K562 (cell line): ENCODE results near the gene RHOC. TPM values are rescaled to one million over a fixed set of nuclear protein-coding genes. Genes with fewer than 3 reads are reported as not detected.

ENCODE experiments used
- ADNP ChIP-seq: fragments of 200-800 bp; sonication (Bioruptor generic); IDR thresholded peaks from 2 replicates; pipeline ENCODE4 v1.6.1; 2016; ENCODE audit warnings: missing genetic modification characterization, missing compliant biosample characterization
- ARID3A ChIP-seq: IDR thresholded peaks from 2 replicates; pipeline ENCODE4 v1.6.1; 2012; ENCODE audit warnings: low read depth, low read length, improper control_type of control experiment, borderline replicate concordance
- ASH1L ChIP-seq: fragments of 450-650 bp; IDR thresholded peaks from 2 replicates; pipeline ENCODE4 v1.6.1; 2018; ENCODE audit warnings: borderline replicate concordance, mild to moderate bottlenecking, low read depth; ENCODE audit not compliant: partially characterized antibody
- ATF2 ChIP-seq: sonication (generic); formaldehyde crosslinking; IDR thresholded peaks from 2 replicates; pipeline ENCODE4 v1.8.1; 2022; ENCODE audit warnings: missing genetic modification reagents
- E2F8 ChIP-seq: fragments of 450-650 bp; IDR thresholded peaks from 2 replicates; pipeline ENCODE4 v1.7.1; 2018; ENCODE audit warnings: mild to moderate bottlenecking, low read depth; ENCODE audit not compliant: partially characterized antibody
- GTF3C2 ChIP-seq: IDR thresholded peaks from 3 replicates; pipeline ENCODE4 v1.6.1; 2011; ENCODE audit warnings: borderline replicate concordance, mild to moderate bottlenecking, moderate library complexity; ENCODE audit not compliant: insufficient read length; ENCODE audit errors: extremely low read depth
- HMBOX1 ChIP-seq: sonication (generic); IDR thresholded peaks from 2 replicates; pipeline ENCODE4 v1.6.1; 2016
- MEF2D ChIP-seq: conservative IDR thresholded peaks from 2 replicates; pipeline ENCODE4 v1.6.1; 2016; ENCODE audit warnings: low read depth, missing genetic modification characterization, missing compliant biosample characterization
- NEUROD1 ChIP-seq: fragments of 150-350 bp; IDR thresholded peaks from 2 replicates; pipeline ENCODE4 v1.6.1; 2014; ENCODE audit warnings: borderline replicate concordance, low read length, low read depth; ENCODE audit not compliant: partially characterized antibody
- PCBP1 ChIP-seq: fragments of 200-400 bp; formaldehyde crosslinking; IDR thresholded peaks from 2 replicates; pipeline ENCODE4 v1.6.1; 2018; ENCODE audit warnings: mild to moderate bottlenecking, low read depth, low read length; ENCODE audit not compliant: poor library complexity, severe bottlenecking
- SP1 ChIP-seq: sonication (generic); formaldehyde crosslinking; IDR thresholded peaks from 2 replicates; pipeline ENCODE4 v1.8.1; 2022; ENCODE audit warnings: mild to moderate bottlenecking, missing genetic modification reagents
- ZNF445 ChIP-seq: fragments of 250-450 bp; sonication (Bioruptor Pico); IDR thresholded peaks from 2 replicates; pipeline ENCODE4 v1.4.0; 2020; ENCODE audit warnings: low read depth, mild to moderate bottlenecking, moderate library complexity
- polyA plus RNA-seq, 8 experiments: library from polyadenylated mRNA; depleted of rRNA in 4 of 8; stranded (reverse) in 5 of 8; unstranded in 3 of 8; fragments of >200 nt; fragmentation: Nextera tagmentation in 2 of 8; fragmentation: Illumina TruSeq in 1 of 8; extraction: Ambion mirVana in 2 of 8; extraction: Trizol in 1 of 8; gene quantifications; 2 replicates each; pipeline versions ENCODE4 v1.2.1 to v1.2.3, GENCODE V29; 2011 to 2014; ENCODE audit warnings: inconsistent platforms in 1 of 8, missing spikeins in 1 of 8
- total RNA-seq, 7 experiments: library from RNA; depleted of rRNA in 6 of 7; stranded (reverse); fragments of >200 nt in 6 of 7; fragmentation: Illumina TruSeq in 2 of 7; extraction: Trizol in 2 of 7; gene quantifications; 2 replicates each; pipeline versions ENCODE4 v1.2.1 to v1.2.3, GENCODE V29; 2011 to 2021; ENCODE audit warnings: low replicate concordance in 1 of 7

The RHOC gene
- total and polyA plus RNA-seq, 9 of the 15 experiments (the other 6 are each of a cell fraction or from before 2014, with no cell fraction given), result 35.2 to 364 (median 204) TPM

- no peak for TF ChIP-seq HMBOX1
- TF ChIP-seq NEUROD1, result peak; percentile 36
- no peak for TF ChIP-seq ZNF445
- no peak for TF ChIP-seq MEF2D (tag)
- no peak for TF ChIP-seq ATF2 (CRISPR knock-in tag)
- TF ChIP-seq ARID3A, result no peak
- TF ChIP-seq GTF3C2, result no peak
- peak; percentile 12 for TF ChIP-seq PCBP1
- peak; percentile 74 for TF ChIP-seq E2F8
- peak; percentile 61; the same call in 1 of the 2 replicates for TF ChIP-seq SP1 (CRISPR knock-in tag)
- TF ChIP-seq ADNP (tag), result no peak
- no peak for TF ChIP-seq ASH1L
These were observed 32.4 kb downstream of the RHOC start, which contains the start of gene MOV10 (continued) for GRCh38 chr1:112674440-112674985.
